GM20431 (cell line): Measurements from ENCODE around the gene INHBB.

Experiments
- in situ Hi-C: fragments of 300-500 bp; cut with MseI, MboI; formaldehyde crosslinking; loops from one replicate; pipeline ENCODE4 v1.15.0; 2020; ENCODE audit warnings: low sequenced_read_pairs; ENCODE audit not compliant: unreplicated experiment

Gene INHBB

GRCh38 chr2:120349440-120349921, 3.5 kb downstream of the INHBB start:
- in situ Hi-C loops = loop anchor here (25.0 kb wide), 1 partner anchor 313 kb away; no protein-coding TSS in a partner anchor

- in situ Hi-C loops = no loop called here
These were observed 4.1 kb downstream of the INHBB start for GRCh38 chr2:120350080-120350479.

- in situ Hi-C loops = no loop called here
These were observed 4.9 kb downstream of the INHBB start for GRCh38 chr2:120350801-120351320.

DNA sequence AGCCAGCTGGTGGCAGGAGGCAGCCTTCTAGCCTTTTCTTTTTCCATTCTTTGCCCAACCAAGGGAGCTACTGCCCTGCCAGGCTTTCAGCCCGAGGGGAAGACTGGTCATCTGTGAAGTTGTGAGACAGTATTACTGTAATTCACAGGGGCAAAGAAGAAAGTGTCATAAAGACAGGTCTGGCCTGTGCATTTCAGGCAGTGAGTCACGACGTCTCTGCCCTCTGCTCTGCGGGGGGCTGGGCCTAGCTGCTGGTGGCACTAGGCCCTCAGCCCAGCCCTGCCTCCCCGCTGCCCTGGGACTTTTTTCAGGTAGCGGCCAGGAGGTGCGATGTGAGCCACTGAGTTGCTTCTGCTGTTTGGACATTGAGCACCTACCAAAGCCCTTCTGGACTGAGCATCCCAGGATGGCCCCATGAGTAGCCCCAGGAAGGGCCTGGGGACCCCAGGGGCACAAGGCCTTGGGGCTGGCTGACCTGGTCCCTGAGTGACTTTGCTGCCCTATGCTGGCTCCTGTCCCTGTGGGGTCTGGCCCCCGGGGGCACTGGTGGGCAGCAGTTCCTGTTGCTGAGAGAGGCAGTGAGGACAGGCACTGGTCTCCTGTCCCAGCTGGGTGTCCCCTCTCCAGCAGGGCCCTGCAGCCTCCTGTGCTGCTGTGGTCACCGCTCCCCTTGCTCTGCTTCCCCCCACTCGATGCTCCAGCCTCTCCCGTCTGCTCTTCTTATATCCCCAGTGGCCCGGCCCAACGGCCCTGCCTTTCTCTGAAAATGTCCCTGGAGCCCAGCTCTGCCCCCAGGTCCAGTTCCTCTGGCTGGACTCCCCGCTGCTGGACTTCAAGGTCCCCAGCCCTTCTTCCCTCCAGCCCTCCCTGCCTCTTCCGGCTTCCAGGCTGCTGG, 7.0 kb downstream of the INHBB start:
- in situ Hi-C loops = no loop called here

DNA sequence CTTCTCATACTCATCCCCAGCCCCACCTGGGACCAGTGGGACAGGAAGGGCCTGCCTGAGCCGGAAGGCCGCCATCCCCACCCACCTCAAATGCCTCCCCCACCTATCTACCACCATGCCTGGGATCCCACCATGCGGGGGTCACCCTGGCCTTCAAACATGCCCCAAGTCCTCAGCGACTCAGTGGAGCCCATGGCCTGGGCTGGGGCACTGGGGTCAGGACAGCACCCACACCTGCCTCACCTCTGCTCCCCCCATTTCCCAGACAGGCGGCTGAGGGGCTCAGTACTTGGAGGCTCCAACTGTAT, 7.6 kb downstream of the INHBB start:
- in situ Hi-C loops = no loop called here

DNA sequence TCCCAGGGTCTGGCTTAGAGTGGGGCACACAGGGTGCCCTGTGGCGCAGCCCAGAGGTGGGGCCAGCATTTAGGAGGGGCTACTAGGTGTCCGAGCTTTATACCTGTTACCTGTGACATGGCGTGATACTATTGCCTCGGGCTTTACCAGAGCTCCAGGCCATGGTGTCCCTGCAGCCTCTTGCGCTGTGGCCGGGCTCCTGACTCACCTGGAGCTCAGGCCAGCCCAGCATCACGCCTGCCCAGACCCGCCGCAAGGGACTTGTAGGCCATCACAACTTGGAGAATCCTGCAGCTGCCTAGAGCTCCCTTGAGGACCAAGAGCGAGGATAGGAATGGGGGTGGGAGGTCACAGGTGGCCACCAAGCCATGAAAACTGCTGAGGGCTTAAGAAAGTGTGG, 8.0 kb downstream of the INHBB start:
- in situ Hi-C loops = no loop called here

GRCh38 chr2:120354467-120354866, 8.5 kb downstream of the INHBB start:
- in situ Hi-C loops = no loop called here

DNA sequence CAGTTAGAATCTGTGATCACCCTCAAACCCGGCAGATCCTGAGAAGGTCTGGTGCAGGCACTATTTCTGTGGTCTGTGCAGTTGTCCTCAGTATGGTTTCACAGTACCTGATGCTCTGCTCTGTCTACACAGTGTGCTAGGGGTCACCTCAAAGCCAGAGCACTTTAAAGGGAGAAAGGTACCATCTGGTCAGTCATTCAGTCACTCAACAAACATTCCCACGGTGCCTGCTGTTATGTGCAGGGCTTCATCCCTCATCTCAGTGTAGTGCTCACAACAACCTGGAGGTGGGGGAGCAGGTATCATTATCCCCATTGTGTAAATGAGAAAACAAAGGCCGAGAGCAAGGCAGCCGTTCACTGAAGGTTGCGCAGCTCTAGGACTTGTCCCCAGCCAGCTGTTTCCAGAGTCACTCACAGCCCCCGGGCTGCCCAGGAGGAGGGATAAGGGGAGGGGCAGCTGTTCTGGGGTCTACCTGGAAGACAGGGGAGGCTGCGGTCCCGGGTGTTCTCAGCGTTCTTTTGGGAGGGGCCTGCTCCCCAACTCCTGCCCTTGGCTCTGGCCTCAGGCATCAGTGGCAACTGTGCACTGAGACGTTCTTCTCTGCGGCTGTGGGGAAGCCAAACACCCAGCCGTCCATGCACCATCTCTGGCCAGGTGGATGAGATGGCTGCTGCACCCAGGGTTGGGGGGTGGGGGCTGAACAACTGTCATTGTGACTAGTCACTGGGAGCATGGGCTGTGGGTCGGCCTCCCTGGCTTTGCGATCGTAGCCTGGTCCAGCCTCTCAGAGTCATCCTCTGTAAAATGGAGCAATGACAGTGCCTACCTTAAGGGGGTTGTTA, 9.2 kb downstream of the INHBB start:
- in situ Hi-C loops = no loop called here

DNA sequence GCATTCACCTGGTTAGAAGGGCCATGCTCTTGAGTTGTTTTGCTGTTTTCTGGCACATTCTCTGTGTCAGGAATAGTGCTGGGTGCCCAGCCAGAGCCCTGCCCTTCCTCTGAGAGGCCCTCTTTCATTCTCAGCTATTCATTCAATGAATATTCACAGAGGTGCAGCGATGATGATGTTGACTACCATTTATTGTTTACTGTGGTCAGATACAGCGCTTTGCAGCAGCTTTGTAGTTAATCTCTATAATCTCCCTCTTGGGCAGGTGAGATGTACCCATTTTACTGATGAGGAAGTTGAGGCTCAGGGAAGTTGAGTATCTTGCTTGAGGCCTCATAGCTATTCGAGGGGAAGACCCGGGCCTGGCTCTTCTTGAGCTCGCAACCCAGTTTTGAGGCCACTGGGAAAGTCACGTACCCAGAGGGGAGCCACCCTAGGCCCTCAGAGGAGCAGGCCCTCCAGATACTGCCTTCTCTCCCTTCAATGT, 9.9 kb downstream of the INHBB start:
- in situ Hi-C loops = no loop called here

GRCh38 chr2:120357768-120358167, 11.8 kb downstream of the INHBB start:
- in situ Hi-C loops = no loop called here

- in situ Hi-C loops = no loop called here
These were observed 13.0 kb downstream of the INHBB start for GRCh38 chr2:120358734-120359465.

GRCh38 chr2:120360307-120360855, 14.4 kb downstream of the INHBB start:
- in situ Hi-C loops = no loop called here

DNA sequence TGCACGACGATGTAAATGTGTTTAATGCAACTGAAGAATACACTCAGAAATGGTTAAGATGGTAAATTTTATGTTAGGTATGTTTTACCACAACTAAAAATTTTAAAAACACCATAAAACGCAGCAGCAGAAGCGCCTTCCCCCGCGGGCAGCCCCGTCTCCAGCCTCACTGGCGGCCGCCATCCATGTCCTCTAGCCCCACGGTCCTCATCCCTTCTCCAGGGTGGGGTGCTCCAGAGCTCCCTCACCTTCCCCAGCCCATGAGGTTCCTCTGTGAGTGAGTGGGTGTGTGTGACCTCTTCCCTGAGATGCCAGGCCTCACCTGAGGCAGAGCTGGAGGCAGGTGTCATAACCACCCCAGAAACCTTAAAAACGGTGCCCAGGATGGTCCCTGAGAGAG, 17.0 kb downstream of the INHBB start:
- in situ Hi-C loops = no loop called here

GRCh38 chr2:120365236-120365793, 19.4 kb downstream of the INHBB start:
- in situ Hi-C loops = no loop called here

DNA sequence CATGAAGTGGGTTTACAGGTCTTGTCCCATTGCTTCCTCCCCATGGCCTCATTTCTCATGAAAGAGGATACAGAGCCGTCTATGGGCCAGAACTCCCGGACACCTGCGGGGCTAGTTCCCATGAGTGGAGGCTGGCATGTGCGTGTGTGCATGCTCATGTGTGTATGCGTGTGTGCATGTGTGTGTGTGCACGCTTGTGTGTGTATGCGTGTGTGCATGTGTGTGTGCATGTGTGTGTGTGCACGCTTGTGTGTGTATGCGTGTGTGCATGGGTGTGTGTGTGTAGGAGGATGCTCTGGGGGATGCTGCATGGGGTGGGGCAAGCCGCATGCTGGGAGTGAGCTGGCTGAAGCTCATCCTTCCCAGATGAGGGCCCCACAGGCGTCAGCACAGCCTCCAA, 20.8 kb downstream of the INHBB start:
- in situ Hi-C loops = no loop called here

- in situ Hi-C loops = no loop called here
These were observed 21.3 kb downstream of the INHBB start for GRCh38 chr2:120367221-120367620.

DNA sequence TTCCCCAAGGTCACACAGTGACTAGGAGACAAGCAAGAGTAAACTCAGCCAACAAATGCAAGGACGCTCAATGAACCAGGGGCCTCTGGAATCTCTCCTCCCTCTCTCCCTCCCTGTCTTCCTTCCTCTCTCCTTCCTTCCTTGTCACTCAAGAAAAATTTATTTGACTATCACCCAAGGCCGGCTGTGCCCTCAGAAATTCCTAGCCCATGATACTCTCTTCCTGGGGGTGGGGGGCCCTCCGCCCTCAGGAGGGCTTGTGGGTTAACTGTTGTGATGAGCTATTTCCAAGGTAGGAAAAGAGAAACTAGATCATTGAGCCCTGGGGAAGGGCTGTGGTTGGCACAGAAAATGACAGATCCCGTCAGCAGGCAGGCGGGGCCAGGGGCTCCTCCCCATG, 21.7 kb downstream of the INHBB start:
- in situ Hi-C loops = no loop called here

DNA sequence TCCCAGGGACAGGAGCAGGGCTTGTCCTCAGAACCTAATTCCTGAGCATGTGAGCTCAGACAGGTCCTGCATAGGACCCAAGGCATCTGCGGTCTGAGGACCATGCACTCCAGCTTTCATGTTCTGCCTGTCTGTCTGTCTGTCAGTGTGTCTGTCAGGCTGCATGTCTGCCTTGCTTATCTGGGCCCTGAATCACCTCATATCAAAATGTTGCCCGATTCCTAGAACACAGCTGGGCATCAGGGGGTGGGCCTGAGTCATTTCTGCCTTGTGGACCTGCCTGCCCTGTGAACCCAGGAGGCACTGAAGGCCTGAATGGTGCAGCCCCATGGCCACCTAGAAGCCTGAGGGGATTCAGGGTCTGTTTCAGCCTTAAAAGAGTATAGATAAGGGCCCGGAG, 22.1 kb downstream of the INHBB start:
- in situ Hi-C loops = no loop called here

DNA sequence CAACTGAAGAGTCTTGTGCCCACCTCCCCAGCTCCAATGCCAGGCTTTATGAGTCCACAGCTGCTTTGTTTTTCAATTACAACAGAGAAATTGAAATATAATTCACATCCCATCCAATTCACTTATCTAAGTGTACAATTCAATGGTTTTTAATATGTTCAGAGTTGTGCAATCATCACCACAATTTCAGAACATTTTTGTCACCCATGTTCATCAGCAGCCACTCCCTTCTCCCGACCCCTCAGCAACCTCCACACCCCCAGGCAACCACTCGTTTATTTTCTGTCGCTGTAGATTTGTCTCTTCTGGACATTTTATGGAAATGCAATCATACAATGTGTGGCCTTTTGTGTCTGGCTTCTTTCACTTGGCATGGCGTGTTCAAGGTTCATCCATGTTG, 23.3 kb downstream of the INHBB start:
- in situ Hi-C loops = no loop called here
